Left ventricle myocardium inferior (tissue), 1 donor: ENCODE data around the gene ADAMTS2. TPM values are rescaled to one million over a fixed set of nuclear protein-coding genes. Genes with fewer than 3 reads are reported as not detected.

Experiments used
- DNase-seq: peaks from one replicate; pipeline ENCODE4 v3.0.0-alpha.2; 2020
- H3K27ac ChIP-seq: fragments of 200-600 bp; replicated peaks from 2 replicates; pipeline ENCODE4 v1.8.0; 2021
- H3K27me3 ChIP-seq: fragments of 200-600 bp; 2 replicates; pipeline ENCODE4 v1.8.0; 2021; ENCODE audit warnings: low read depth
- H3K36me3 ChIP-seq: fragments of 200-600 bp; 2 replicates; pipeline ENCODE4 v1.8.0; 2021
- H3K4me1 ChIP-seq: fragments of 200-600 bp; 2 replicates; pipeline ENCODE4 v1.8.0; 2021
- H3K4me3 ChIP-seq: fragments of 200-600 bp; 2 replicates; pipeline ENCODE4 v1.8.0; 2021; ENCODE audit warnings: mild to moderate bottlenecking, moderate library complexity
- H3K9me3 ChIP-seq: fragments of 200-600 bp; replicated peaks from 2 replicates; pipeline ENCODE4 v1.8.0; 2021
- intact Hi-C: fragments of 100-400 bp; cut with micrococcal nuclease; formaldehyde crosslinking; loops from one replicate; pipeline ENCODE4 v1.11.0; 2022
- total RNA-seq: library from RNA; stranded (reverse); fragmentation: NEBNext Ultra II Directional; extraction: Animal tissue kit (Norgen Biotek cat#: 25700); gene quantifications from one replicate; pipeline ENCODE4 v1.2.1, GENCODE V29; 2021
- TF ChIP-seq, protein P1 (sequence below): fragments of 200-600 bp; IDR thresholded peaks from 2 replicates; pipeline ENCODE4 v1.8.0; 2021; ENCODE audit warnings: antibody characterized with exemption, mild to moderate bottlenecking, borderline replicate concordance
- donor health status: DM: no; HTN: yes; CAD: no; lungs with severe emphysema.

The ADAMTS2 gene
- total RNA-seq, 1 donor from 2014 or later = 4.6 TPM

GRCh38 chr5:179130101-179130681, 215.1 kb downstream of the ADAMTS2 start:
- no peak overlapping the region for H3K27ac ChIP-seq
- H3K36me3 ChIP-seq = no peaks in the 10 kb centered on the region
- no peaks in the 10 kb centered on the region for H3K9me3 ChIP-seq
- no peak overlapping the region for H3K4me3 ChIP-seq
- intact Hi-C loops = no loop called here
- no peak for DNase-seq
- H3K4me1 ChIP-seq = no peaks in the 10 kb centered on the region
- TF ChIP-seq, protein P1, sequence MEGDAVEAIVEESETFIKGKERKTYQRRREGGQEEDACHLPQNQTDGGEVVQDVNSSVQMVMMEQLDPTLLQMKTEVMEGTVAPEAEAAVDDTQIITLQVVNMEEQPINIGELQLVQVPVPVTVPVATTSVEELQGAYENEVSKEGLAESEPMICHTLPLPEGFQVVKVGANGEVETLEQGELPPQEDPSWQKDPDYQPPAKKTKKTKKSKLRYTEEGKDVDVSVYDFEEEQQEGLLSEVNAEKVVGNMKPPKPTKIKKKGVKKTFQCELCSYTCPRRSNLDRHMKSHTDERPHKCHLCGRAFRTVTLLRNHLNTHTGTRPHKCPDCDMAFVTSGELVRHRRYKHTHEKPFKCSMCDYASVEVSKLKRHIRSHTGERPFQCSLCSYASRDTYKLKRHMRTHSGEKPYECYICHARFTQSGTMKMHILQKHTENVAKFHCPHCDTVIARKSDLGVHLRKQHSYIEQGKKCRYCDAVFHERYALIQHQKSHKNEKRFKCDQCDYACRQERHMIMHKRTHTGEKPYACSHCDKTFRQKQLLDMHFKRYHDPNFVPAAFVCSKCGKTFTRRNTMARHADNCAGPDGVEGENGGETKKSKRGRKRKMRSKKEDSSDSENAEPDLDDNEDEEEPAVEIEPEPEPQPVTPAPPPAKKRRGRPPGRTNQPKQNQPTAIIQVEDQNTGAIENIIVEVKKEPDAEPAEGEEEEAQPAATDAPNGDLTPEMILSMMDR = no peak
- peaks cover 10% of the 10 kb centered on the region for H3K27me3 ChIP-seq

DNA sequence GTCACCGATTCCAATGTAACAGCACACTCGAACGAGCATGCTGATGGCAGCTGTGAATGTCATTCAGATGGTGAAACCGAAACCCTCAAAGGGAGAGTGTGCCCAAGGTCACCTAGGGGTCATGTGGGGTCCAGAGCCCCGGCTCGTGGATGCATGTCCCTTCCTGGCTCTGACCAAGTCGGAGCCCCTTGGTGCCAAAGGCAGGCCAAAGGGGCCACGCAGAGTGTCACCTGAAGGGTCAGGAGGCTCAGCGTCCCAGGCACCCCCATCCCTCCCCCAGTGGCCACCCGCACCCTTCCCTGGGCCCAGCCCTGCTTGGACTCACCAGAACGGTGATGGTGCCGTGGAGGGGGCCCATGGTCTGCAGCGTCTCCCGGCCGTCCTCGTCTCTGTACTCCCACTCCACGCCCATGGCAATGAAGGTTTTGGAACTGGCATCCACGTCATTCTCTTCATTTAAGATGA, 215.6 kb downstream of the ADAMTS2 start:
- H3K36me3 ChIP-seq = no peaks in the 10 kb centered on the region
- H3K27ac ChIP-seq = no peak overlapping the region
- TF ChIP-seq, protein P1 = no peak
- DNase-seq = no peak
- no peak overlapping the region for H3K4me3 ChIP-seq
- H3K9me3 ChIP-seq = no peaks in the 10 kb centered on the region
- intact Hi-C loops = no loop called here
- H3K4me1 ChIP-seq = no peaks in the 10 kb centered on the region
- peaks cover 10% of the 10 kb centered on the region for H3K27me3 ChIP-seq

- Histone ChIP-seq H3K4me3 (no peak overlapping the region), H3K9me3 (no peaks in the 10 kb centered on the region), H3K4me1 (no peaks in the 10 kb centered on the region), H3K36me3 (no peaks in the 10 kb centered on the region), H3K27me3 (peaks cover 10% of the 10 kb centered on the region), H3K27ac (no peak overlapping the region)
- TF ChIP-seq, protein P1 = no peak
- intact Hi-C loops = no loop called here
- no peak for DNase-seq
Observed at GRCh38 chr5:179128976-179129375, 216.3 kb downstream of the ADAMTS2 start.

GRCh38 chr5:179128041-179128365, 217.3 kb downstream of the ADAMTS2 start:
- no peak overlapping the region for H3K27ac ChIP-seq
- DNase-seq = no peak
- no peaks in the 10 kb centered on the region for H3K9me3 ChIP-seq
- TF ChIP-seq, protein P1 = no peak
- intact Hi-C loops = no loop called here
- H3K4me1 ChIP-seq = no peaks in the 10 kb centered on the region
- no peaks in the 10 kb centered on the region for H3K36me3 ChIP-seq
- peaks cover 10% of the 10 kb centered on the region for H3K27me3 ChIP-seq
- H3K4me3 ChIP-seq = no peak overlapping the region

- Histone ChIP-seq H3K4me3 (no peak overlapping the region), H3K9me3 (no peaks in the 10 kb centered on the region), H3K27me3 (peaks cover 10% of the 10 kb centered on the region), H3K4me1 (no peaks in the 10 kb centered on the region), H3K36me3 (no peaks in the 10 kb centered on the region), H3K27ac (no peak overlapping the region)
- intact Hi-C loops = no loop called here
- DNase-seq = no peak
- TF ChIP-seq, protein P1 = no peak
Observed at GRCh38 chr5:179127136-179128040, 217.9 kb downstream of the ADAMTS2 start.
